OCI-LY3 (cell line): Measurements from ENCODE around the gene TMED8.

Experiments used
- EZH2phosphoT487 ChIP-seq: fragments of 200-600 bp; shearing (Covaris generic); IDR thresholded peaks from 2 replicates; pipeline ENCODE4 v1.6.1; 2018; ENCODE audit warnings: antibody characterized with exemption, mixed run types, low read depth
- TF ChIP-seq, protein P1 (sequence below): fragments of 200-600, 300-600 bp; sonication (generic); IDR thresholded peaks from 2 replicates; pipeline ENCODE4 v1.5.1; 2014; ENCODE audit warnings: antibody characterized with exemption, low read length, low read depth

DNA sequence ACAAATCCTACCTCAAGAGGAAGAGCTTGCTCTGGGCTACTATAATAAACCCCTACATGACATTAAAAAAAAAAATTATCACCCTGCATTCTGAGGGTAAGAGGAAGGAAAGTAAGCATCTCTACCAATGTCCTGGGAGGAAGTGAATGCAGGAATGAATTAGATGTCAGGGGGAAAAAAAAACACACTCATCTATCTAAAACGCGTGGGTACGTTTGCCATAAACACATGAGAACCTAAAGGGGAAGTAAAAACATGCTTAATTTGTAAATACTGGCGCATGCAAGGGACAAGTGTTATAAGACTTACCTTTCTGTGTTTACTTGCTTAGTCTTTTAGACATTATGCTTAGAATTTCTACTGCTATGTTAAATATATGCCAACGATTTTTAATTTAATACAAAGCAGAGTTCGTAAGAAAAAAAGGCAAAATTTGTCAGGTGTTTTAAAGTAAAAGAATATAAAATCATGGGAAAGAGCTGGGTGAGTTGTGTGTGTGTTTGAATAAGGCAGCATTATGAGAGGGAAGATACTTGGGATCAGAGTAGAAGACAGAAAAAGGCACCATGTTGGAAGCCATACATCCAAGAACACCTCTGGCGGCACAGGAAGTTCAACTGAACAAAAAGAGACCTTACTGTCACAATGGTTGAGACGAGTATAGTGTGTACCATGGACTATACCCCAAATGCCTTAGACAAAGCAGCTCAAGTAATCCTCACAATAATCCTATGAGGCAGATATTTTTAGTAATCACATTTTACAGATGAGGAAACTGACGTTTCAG is 1.5 kb downstream of the TMED8 start:
- TF ChIP-seq, protein P1, sequence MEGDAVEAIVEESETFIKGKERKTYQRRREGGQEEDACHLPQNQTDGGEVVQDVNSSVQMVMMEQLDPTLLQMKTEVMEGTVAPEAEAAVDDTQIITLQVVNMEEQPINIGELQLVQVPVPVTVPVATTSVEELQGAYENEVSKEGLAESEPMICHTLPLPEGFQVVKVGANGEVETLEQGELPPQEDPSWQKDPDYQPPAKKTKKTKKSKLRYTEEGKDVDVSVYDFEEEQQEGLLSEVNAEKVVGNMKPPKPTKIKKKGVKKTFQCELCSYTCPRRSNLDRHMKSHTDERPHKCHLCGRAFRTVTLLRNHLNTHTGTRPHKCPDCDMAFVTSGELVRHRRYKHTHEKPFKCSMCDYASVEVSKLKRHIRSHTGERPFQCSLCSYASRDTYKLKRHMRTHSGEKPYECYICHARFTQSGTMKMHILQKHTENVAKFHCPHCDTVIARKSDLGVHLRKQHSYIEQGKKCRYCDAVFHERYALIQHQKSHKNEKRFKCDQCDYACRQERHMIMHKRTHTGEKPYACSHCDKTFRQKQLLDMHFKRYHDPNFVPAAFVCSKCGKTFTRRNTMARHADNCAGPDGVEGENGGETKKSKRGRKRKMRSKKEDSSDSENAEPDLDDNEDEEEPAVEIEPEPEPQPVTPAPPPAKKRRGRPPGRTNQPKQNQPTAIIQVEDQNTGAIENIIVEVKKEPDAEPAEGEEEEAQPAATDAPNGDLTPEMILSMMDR, result no peak
- no peak for TF ChIP-seq EZH2phosphoT487
